H9 (cell line): ENCODE results near the gene MRPS6. TPM values are rescaled to one million over a fixed set of nuclear protein-coding genes. Genes with fewer than 3 reads are reported as not detected.

ENCODE experiments used
- DNase-seq: peaks from one replicate; pipeline ENCODE4 v3.0.0-alpha.2; 2017
- H2AFZ ChIP-seq: one replicate; pipeline ENCODE4 v1.6.1; 2013; ENCODE audit warnings: mild to moderate bottlenecking, low read length, control low read depth, moderate library complexity
- H2AK5ac ChIP-seq: 2 replicates; pipeline ENCODE4 v1.6.1; 2013; ENCODE audit warnings: low read length, control low read depth, mixed read lengths; ENCODE audit not compliant: insufficient read length
- H2BK120ac ChIP-seq: one replicate; pipeline ENCODE4 v1.6.1; 2013; ENCODE audit warnings: low read depth, mild to moderate bottlenecking, low read length, control low read depth, inconsistent platforms; ENCODE audit not compliant: poor library complexity, severe bottlenecking
- H2BK12ac ChIP-seq: 2 replicates; pipeline ENCODE4 v1.6.1; 2013; ENCODE audit warnings: low read length, control low read depth, mixed read lengths, low read depth; ENCODE audit not compliant: insufficient read length
- H2BK15ac ChIP-seq: 2 replicates; pipeline ENCODE4 v1.6.1; 2013; ENCODE audit warnings: low read depth, low read length, control low read depth
- H2BK20ac ChIP-seq: one replicate; pipeline ENCODE4 v1.6.1; 2013; ENCODE audit warnings: low read depth, mild to moderate bottlenecking, low read length, control low read depth, inconsistent platforms; ENCODE audit not compliant: poor library complexity, severe bottlenecking
- H2BK5ac ChIP-seq: 2 replicates; pipeline ENCODE4 v1.6.1; 2013; ENCODE audit warnings: low read length, control low read depth, mixed read lengths; ENCODE audit not compliant: insufficient read length
- H3K14ac ChIP-seq: 2 replicates; pipeline ENCODE4 v1.6.1; 2013; ENCODE audit warnings: low read length, control low read depth; ENCODE audit not compliant: insufficient read depth
- H3K18ac ChIP-seq: 2 replicates; pipeline ENCODE4 v1.6.1; 2013; ENCODE audit warnings: low read depth, mild to moderate bottlenecking, mixed read lengths, low read length, control low read depth; ENCODE audit not compliant: insufficient read length
- H3K23ac ChIP-seq: 2 replicates; pipeline ENCODE4 v1.6.1; 2013; ENCODE audit warnings: low read length, control low read depth, mixed read lengths, low read depth; ENCODE audit not compliant: insufficient read length
- H3K23me2 ChIP-seq: 2 replicates; pipeline ENCODE4 v1.6.1; 2013; ENCODE audit warnings: low read depth, mild to moderate bottlenecking, mixed read lengths, low read length, control low read depth; ENCODE audit not compliant: insufficient read length, poor library complexity, severe bottlenecking
- H3K27ac ChIP-seq: 2 replicates; pipeline ENCODE4 v1.5.1; 2013; ENCODE audit warnings: low read length, control low read depth, mixed read lengths, low read depth; ENCODE audit not compliant: insufficient read length
- H3K27me3 ChIP-seq: 2 replicates; pipeline ENCODE4 v1.6.1; 2013; ENCODE audit warnings: low read length, control low read depth, inconsistent platforms; ENCODE audit not compliant: insufficient read depth
- H3K4ac ChIP-seq: 2 replicates; pipeline ENCODE4 v1.6.1; 2013; ENCODE audit warnings: low read depth, mild to moderate bottlenecking, control low read depth, inconsistent platforms, low read length, moderate library complexity
- H3K4me1 ChIP-seq: 2 replicates; pipeline ENCODE4 v1.6.1; 2013; ENCODE audit warnings: low read length, control low read depth, inconsistent platforms; ENCODE audit not compliant: insufficient read depth
- H3K4me2 ChIP-seq: 2 replicates; pipeline ENCODE4 v1.6.1; 2013; ENCODE audit warnings: low read length, control low read depth, mixed read lengths; ENCODE audit not compliant: insufficient read length, insufficient read depth
- H3K56ac ChIP-seq: 2 replicates; pipeline ENCODE4 v1.6.1; 2013; ENCODE audit warnings: low read depth, mild to moderate bottlenecking, mixed read lengths, low read length, control low read depth; ENCODE audit not compliant: insufficient read length
- H3K79me1 ChIP-seq: 2 replicates; pipeline ENCODE4 v1.6.1; 2013; ENCODE audit warnings: low read depth, mild to moderate bottlenecking, moderate library complexity, low read length, control low read depth, inconsistent platforms; ENCODE audit not compliant: insufficient read depth, poor library complexity, severe bottlenecking
- H3K79me2 ChIP-seq: 2 replicates; pipeline ENCODE4 v1.6.1; 2013; ENCODE audit warnings: low read length, control low read depth, inconsistent platforms; ENCODE audit not compliant: insufficient read depth
- H3K9ac ChIP-seq: 2 replicates; pipeline ENCODE4 v1.6.1; 2013; ENCODE audit warnings: low read length, control low read depth, mixed read lengths; ENCODE audit not compliant: insufficient read length; ENCODE audit errors: extremely low read depth
- H3K9me3 ChIP-seq: one replicate; pipeline ENCODE4 v1.6.1; 2013; ENCODE audit warnings: low read depth, low read length, inconsistent platforms; ENCODE audit not compliant: control insufficient read depth
- H3T11ph ChIP-seq: one replicate; pipeline ENCODE4 v1.6.1; 2013; ENCODE audit warnings: mild to moderate bottlenecking, low read length, control low read depth, inconsistent platforms
- H4K20me1 ChIP-seq: one replicate; pipeline ENCODE4 v1.6.1; 2013; ENCODE audit not compliant: control insufficient read depth, insufficient read length, insufficient read depth
- H4K5ac ChIP-seq: 2 replicates; pipeline ENCODE4 v1.6.1; 2013; ENCODE audit warnings: low read depth, mild to moderate bottlenecking, mixed read lengths, low read length, control low read depth; ENCODE audit not compliant: insufficient read length
- H4K8ac ChIP-seq: replicated peaks from 2 replicates; pipeline ENCODE4 v1.6.1; 2013; ENCODE audit warnings: low read length, control low read depth, mixed read lengths, low read depth; ENCODE audit not compliant: insufficient read length
- H4K91ac ChIP-seq: 2 replicates; pipeline ENCODE4 v1.6.1; 2013; ENCODE audit warnings: low read depth, mild to moderate bottlenecking, moderate library complexity, mixed read lengths, low read length, control low read depth; ENCODE audit not compliant: insufficient read length
- H3K27ac Mint-ChIP-seq, 3 experiments: 2 replicates in 2 of 3; 3 replicates in 1 of 3; pipeline ENCODE4 v1.8.0; 2020 to 2021; ENCODE audit warnings: mixed read lengths in 3 of 3, mild to moderate bottlenecking in 1 of 3, moderate library complexity in 1 of 3
- H3K27me3 Mint-ChIP-seq: 2 replicates; pipeline ENCODE4 v1.8.0; 2021; ENCODE audit warnings: low read depth, mild to moderate bottlenecking, moderate library complexity, mixed read lengths
- H3K36me3 Mint-ChIP-seq, 3 experiments: 2 replicates in 2 of 3; 3 replicates in 1 of 3; pipeline ENCODE4 v1.8.0; 2020 to 2021; ENCODE audit warnings: low read depth in 3 of 3, mixed read lengths in 3 of 3; ENCODE audit not compliant: insufficient read depth in 1 of 3
- H3K4me1 Mint-ChIP-seq, 2 experiments: 2 replicates each; pipeline ENCODE4 v1.8.0; 2020; ENCODE audit warnings: mixed read lengths in 2 of 2
- H3K4me3 Mint-ChIP-seq, 2 experiments: 2 replicates in 1 of 2; 3 replicates in 1 of 2; pipeline ENCODE4 v1.8.0; 2020 to 2021; ENCODE audit warnings: mild to moderate bottlenecking in 2 of 2, mixed read lengths in 2 of 2, moderate library complexity in 1 of 2
- H3K9me3 Mint-ChIP-seq, 2 experiments: 2 replicates in 1 of 2; 3 replicates in 1 of 2; pipeline ENCODE4 v1.8.0; 2020; ENCODE audit warnings: mild to moderate bottlenecking in 2 of 2, mixed read lengths in 2 of 2, moderate library complexity in 1 of 2
- WGBS: extraction: QIAGEN DNeasy Blood & Tissue Kit; methylation state at CpG from one replicate; pipeline ENCODE4 v1.1.7; 2013; ENCODE audit warnings: missing lambda C conversion rate, low lambda C conversion rate, mixed read lengths; ENCODE audit not compliant: insufficient read length; ENCODE audit errors: extremely low coverage; 5-methylcytosine and 5-hydroxymethylcytosine counted together
- total RNA-seq: library from RNA; stranded (reverse); gene quantifications from 2 replicates; pipeline ENCODE4 v1.2.1, GENCODE V29; 2021
- TF ChIP-seq, protein P1 (sequence below): fragments of 200-600 bp; sonication (generic); conservative IDR thresholded peaks from 3 replicates; pipeline ENCODE4 v1.8.0; 2021; ENCODE audit warnings: antibody characterized with exemption, mild to moderate bottlenecking

MRPS6 gene
- total RNA-seq, 1 experiment from 2014 or later, result 83.2 TPM

DNA sequence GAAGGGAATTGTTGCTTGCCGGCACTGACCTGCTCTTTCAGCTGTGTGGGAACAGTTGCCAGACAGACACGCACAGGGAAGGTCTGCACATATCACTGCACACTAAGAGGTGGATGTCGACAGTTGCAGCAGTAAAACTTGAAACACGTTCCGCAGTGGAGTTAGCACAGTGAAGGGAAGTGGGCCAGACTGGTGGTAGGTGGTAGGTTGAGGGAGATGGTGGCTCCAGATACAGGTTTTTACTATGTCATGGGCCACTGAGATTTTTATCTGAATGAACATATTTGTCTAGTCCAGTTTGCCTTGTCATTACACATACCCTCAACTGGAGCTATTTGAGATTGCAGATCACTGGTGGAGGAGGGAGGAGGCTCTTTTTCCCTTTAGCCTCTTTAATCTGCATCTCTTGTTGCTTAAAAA is 13.5 kb downstream of the MRPS6 start:
- no peak overlapping the region for H4K91ac ChIP-seq
- H2AK5ac ChIP-seq, result no peak overlapping the region
- no peaks in the 10 kb centered on the region for H3K9me3 ChIP-seq
- H2BK12ac ChIP-seq, result no peak overlapping the region
- Mint-ChIP-seq H3K36me3 (peaks cover 0 to 3% (median 0%) of the 10 kb centered on the region in 3 experiments; a peak in 3 of 7 replicates), H3K27ac (no peak overlapping the region), H3K27me3 (no peaks in the 10 kb centered on the region), H3K9me3 (no peaks in the 10 kb centered on the region), H3K4me3 (no peak overlapping the region), H3K4me1 (peaks cover 22 to 36% of the 10 kb centered on the region in 2 experiments)
- WGBS, result no CpG with 5 or more reads among the region's 5 CpGs
- H3K18ac ChIP-seq, result no peak overlapping the region
- no peak overlapping the region for H2BK20ac ChIP-seq
- H4K20me1 ChIP-seq, result no peaks in the 10 kb centered on the region
- H3K4ac ChIP-seq, result no peak overlapping the region
- peak overlapping the region; percentile 7; the same call in 1 of the 2 replicates for H3K14ac ChIP-seq
- H2BK15ac ChIP-seq, result no peak overlapping the region
- TF ChIP-seq, protein P1, sequence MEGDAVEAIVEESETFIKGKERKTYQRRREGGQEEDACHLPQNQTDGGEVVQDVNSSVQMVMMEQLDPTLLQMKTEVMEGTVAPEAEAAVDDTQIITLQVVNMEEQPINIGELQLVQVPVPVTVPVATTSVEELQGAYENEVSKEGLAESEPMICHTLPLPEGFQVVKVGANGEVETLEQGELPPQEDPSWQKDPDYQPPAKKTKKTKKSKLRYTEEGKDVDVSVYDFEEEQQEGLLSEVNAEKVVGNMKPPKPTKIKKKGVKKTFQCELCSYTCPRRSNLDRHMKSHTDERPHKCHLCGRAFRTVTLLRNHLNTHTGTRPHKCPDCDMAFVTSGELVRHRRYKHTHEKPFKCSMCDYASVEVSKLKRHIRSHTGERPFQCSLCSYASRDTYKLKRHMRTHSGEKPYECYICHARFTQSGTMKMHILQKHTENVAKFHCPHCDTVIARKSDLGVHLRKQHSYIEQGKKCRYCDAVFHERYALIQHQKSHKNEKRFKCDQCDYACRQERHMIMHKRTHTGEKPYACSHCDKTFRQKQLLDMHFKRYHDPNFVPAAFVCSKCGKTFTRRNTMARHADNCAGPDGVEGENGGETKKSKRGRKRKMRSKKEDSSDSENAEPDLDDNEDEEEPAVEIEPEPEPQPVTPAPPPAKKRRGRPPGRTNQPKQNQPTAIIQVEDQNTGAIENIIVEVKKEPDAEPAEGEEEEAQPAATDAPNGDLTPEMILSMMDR, result no peak
- no peak overlapping the region for H2BK5ac ChIP-seq
- no peak overlapping the region for H3K56ac ChIP-seq
- no peak overlapping the region for H2BK120ac ChIP-seq
- H3K9ac ChIP-seq, result no peak overlapping the region
- no peak overlapping the region for H4K5ac ChIP-seq
- H3K27ac ChIP-seq, result no peak overlapping the region
- peaks cover 7% of the 10 kb centered on the region for H3K79me1 ChIP-seq
- H3K4me1 ChIP-seq, result peaks cover 14% of the 10 kb centered on the region; the same call in 1 of the 2 replicates
- no peak overlapping the region for H3T11ph ChIP-seq
- no peak overlapping the region for H2AFZ ChIP-seq
- no peak overlapping the region for H4K8ac ChIP-seq
- H3K23ac ChIP-seq, result peak overlapping the region; percentile 43
- no peaks in the 10 kb centered on the region for H3K23me2 ChIP-seq
- H3K4me2 ChIP-seq, result no peak overlapping the region
- H3K27me3 ChIP-seq, result no peaks in the 10 kb centered on the region
- H3K79me2 ChIP-seq, result peaks cover 39% of the 10 kb centered on the region; the same call in 1 of the 2 replicates
- DNase-seq, result no peak
